GM10266 (cell line): ENCODE data around the gene GADD45G.

Experiments
- DNase-seq: peaks from one replicate; pipeline ENCODE4 v3.0.0; 2012; ENCODE audit errors: extremely low spot score
- CTCF ChIP-seq: IDR thresholded peaks from 2 replicates; pipeline ENCODE4 v1.5.1; 2012; ENCODE audit warnings: mild to moderate bottlenecking, low read depth; ENCODE audit not compliant: control insufficient read depth, insufficient read depth; ENCODE audit errors: missing control alignments

Gene GADD45G

GRCh38 chr9:89638359-89638758, 33.5 kb downstream of the GADD45G start:
- no peak for DNase-seq
- no peak for TF ChIP-seq CTCF

GRCh38 chr9:89638893-89639292, 34.1 kb downstream of the GADD45G start:
- TF ChIP-seq CTCF: no peak
- DNase-seq: no peak

- no peak for DNase-seq
Observed at GRCh38 chr9:89639367-89639795, 34.6 kb downstream of the GADD45G start.

GRCh38 chr9:89639961-89640360, 35.1 kb downstream of the GADD45G start:
- no peak for DNase-seq
- no peak for TF ChIP-seq CTCF

More at GRCh38 chr9:89639367-89639795, 34.6 kb downstream of the GADD45G start:
- no peak for TF ChIP-seq CTCF

- no peak for DNase-seq
- no peak for TF ChIP-seq CTCF
Observed at GRCh38 chr9:89640361-89640760, 35.5 kb downstream of the GADD45G start.

- DNase-seq: no peak
- TF ChIP-seq CTCF: no peak
Observed at GRCh38 chr9:89640801-89641200, 36.0 kb downstream of the GADD45G start.

- no peak for DNase-seq
- TF ChIP-seq CTCF: no peak
Observed at GRCh38 chr9:89641980-89642379, 37.2 kb downstream of the GADD45G start.
